A549 (cell line): Measurements from ENCODE around the gene SPECC1. TPM values are rescaled to one million over a fixed set of nuclear protein-coding genes. Genes with fewer than 3 reads are reported as not detected.

ENCODE experiments used
- ATAC-seq, 2 experiments: fragments of 200-7000 bp in 1 of 2; fragments of >200 bp in 1 of 2; cut with Nextera tagmentation in 1 of 2; cut with Tn5 transposase in 1 of 2; 3 replicates each; pipeline versions ENCODE4 v1.8.0 to v1.9.1; 2018 to 2020; ENCODE audit warnings: mild to moderate bottlenecking in 1 of 2, moderate library complexity in 1 of 2
- CTCF ChIA-PET: fragments of 300-600 bp; sonication (Branson Sonifier 250); formaldehyde crosslinking; extraction: SDS; loops from one replicate; lab custom pipeline; 2021; ENCODE audit warnings: antibody characterized with exemption, inconsistent platforms; lab: Yijun Ruan, JAX
- POLR2A ChIA-PET: fragments of 350-600 bp; formaldehyde crosslinking; extraction: SDS; loops from one replicate; lab custom pipeline; 2021; ENCODE audit warnings: antibody characterized with exemption, inconsistent platforms; lab: Yijun Ruan, JAX
- DNase-seq, 2 experiments: peaks; one replicate each; pipeline versions ENCODE4 v3.0.0 to v3.0.0-alpha.2; 2011 to 2016; ENCODE audit warnings: low read depth in 1 of 2, low spot score in 1 of 2
- FAIRE-seq: peaks from 2 replicates; lab custom pipeline; 2011; peaks lifted over from hg19 to GRCh38; lab: Jason Lieb, UNC
- H3K27ac ChIP-seq, 2 experiments: fragments of >200 bp; sonication (Bioruptor Twin); formaldehyde crosslinking; 3 replicates each; pipeline ENCODE4 v1.5.1; 2016 to 2017
- H3K4me1 ChIP-seq: fragments of >200 bp; sonication (Bioruptor Twin); formaldehyde crosslinking; 3 replicates; pipeline ENCODE4 v1.6.1; 2016
- H3K4me2 ChIP-seq: fragments of >200 bp; sonication (Bioruptor Twin); formaldehyde crosslinking; 3 replicates; pipeline ENCODE4 v1.6.1; 2016
- H3K4me3 ChIP-seq: fragments of >200 bp; sonication (Bioruptor Twin); formaldehyde crosslinking; 3 replicates; pipeline ENCODE4 v1.5.1; 2016
- H3K9me3 ChIP-seq: fragments of >200 bp; sonication (Bioruptor Twin); formaldehyde crosslinking; 3 replicates; pipeline ENCODE4 v1.6.1; 2016
- BHLHE40 ChIP-seq: IDR thresholded peaks from 2 replicates; pipeline ENCODE4 v1.6.1; 2012; ENCODE audit warnings: low read depth, low read length, inconsistent platforms
- CBX8 ChIP-seq: fragments of 200-600 bp; sonication (generic); IDR thresholded peaks from 2 replicates; pipeline ENCODE4 v1.6.1; 2016
- CEBPB ChIP-seq, 2 experiments: fragments of >200 bp in 1 of 2; sonication (Bioruptor Twin) in 1 of 2; formaldehyde crosslinking in 1 of 2; IDR thresholded peaks; 2 replicates each; pipeline ENCODE4 v1.6.1; 2012 to 2016
- CHD2 ChIP-seq: fragments of 150-350 bp; IDR thresholded peaks from 2 replicates; pipeline ENCODE4 v1.6.1; 2014; ENCODE audit warnings: low read length; ENCODE audit not compliant: partially characterized antibody
- CTCF ChIP-seq: fragments of >200 bp; sonication (Bioruptor Twin); formaldehyde crosslinking; IDR thresholded peaks from 3 replicates; pipeline ENCODE4 v1.5.1; 2016
- EP300 ChIP-seq, 2 experiments: fragments of >200 bp; sonication (Bioruptor Twin); formaldehyde crosslinking; IDR thresholded peaks; 2 replicates in 1 of 2; 3 replicates in 1 of 2; pipeline ENCODE4 v1.6.1; 2016 to 2017
- FOXS1 ChIP-seq: fragments of 250-450 bp; sonication (Bioruptor Pico); IDR thresholded peaks from 2 replicates; pipeline ENCODE4 v1.5.0; 2020; ENCODE audit warnings: mild to moderate bottlenecking, moderate library complexity
- HEYL ChIP-seq: fragments of 250-450 bp; sonication (Bioruptor Pico); IDR thresholded peaks from 2 replicates; pipeline ENCODE4 v1.8.0; 2021; ENCODE audit warnings: mild to moderate bottlenecking, moderate library complexity
- HOXB5 ChIP-seq: fragments of 250-450 bp; sonication (Bioruptor Pico); IDR thresholded peaks from 2 replicates; pipeline ENCODE4 v1.5.0; 2020; ENCODE audit warnings: mild to moderate bottlenecking, moderate library complexity
- JUNB ChIP-seq: fragments of >200 bp; sonication (Bioruptor Twin); formaldehyde crosslinking; IDR thresholded peaks from 2 replicates; pipeline ENCODE4 v1.6.1; 2016
- MAFK ChIP-seq: fragments of 450-650 bp; IDR thresholded peaks from 2 replicates; pipeline ENCODE4 v1.6.1; 2014; ENCODE audit not compliant: partially characterized antibody
- MYC ChIP-seq: IDR thresholded peaks from 2 replicates; pipeline ENCODE4 v1.6.1; 2012; ENCODE audit warnings: mild to moderate bottlenecking, inconsistent platforms, low read length, improper control_type of control experiment, borderline replicate concordance
- NPAS2 ChIP-seq: fragments of 250-450 bp; sonication (Bioruptor Pico); IDR thresholded peaks from 2 replicates; pipeline ENCODE4 v1.8.0; 2022; ENCODE audit warnings: mild to moderate bottlenecking, moderate library complexity, borderline replicate concordance
- NR3C1 ChIP-seq: fragments of >200 bp; sonication (Bioruptor Twin); formaldehyde crosslinking; IDR thresholded peaks from 3 replicates; pipeline ENCODE4 v1.6.1; 2017
- POLR2AphosphoS2 ChIP-seq: conservative IDR thresholded peaks from 2 replicates; pipeline ENCODE4 v1.6.1; 2012; ENCODE audit warnings: low read length, improper control_type of control experiment, inconsistent platforms
- RFX5 ChIP-seq: fragments of 450-650 bp; IDR thresholded peaks from 2 replicates; pipeline ENCODE4 v1.7.1; 2014; ENCODE audit warnings: antibody characterized with exemption, mild to moderate bottlenecking, moderate library complexity
- SMC3 ChIP-seq: fragments of >200 bp; sonication (Bioruptor Twin); formaldehyde crosslinking; IDR thresholded peaks from 3 replicates; pipeline ENCODE4 v1.6.1; 2018; ENCODE audit warnings: inconsistent platforms
- SREBF2 ChIP-seq: fragments of 450-650 bp; IDR thresholded peaks from 2 replicates; pipeline ENCODE4 v1.6.1; 2014; ENCODE audit warnings: mild to moderate bottlenecking, moderate library complexity
- TFCP2L1 ChIP-seq: fragments of 250-450 bp; sonication (Bioruptor Pico); IDR thresholded peaks from 2 replicates; pipeline ENCODE4 v1.5.0; 2021; ENCODE audit warnings: mild to moderate bottlenecking
- WGBS: methylation state at CpG from one replicate; pipeline ENCODE4 v1.1.6; 2017; ENCODE audit errors: missing lambda C conversion rate; 5-methylcytosine and 5-hydroxymethylcytosine counted together
- polyA plus RNA-seq, 4 experiments: library from polyadenylated mRNA; depleted of rRNA in 3 of 4; stranded (reverse); fragments of >200 nt; fragmentation: RNase III in 1 of 4; extraction: RNeasy Plus Mini Kit Qiagen cat#74134 plus additional on column Dnase treatment in 1 of 4; gene quantifications; 2 replicates in 3 of 4; 3 replicates in 1 of 4; pipeline ENCODE4 v1.2.3, GENCODE V29; 2011 to 2017
- TF ChIP-seq, protein P1 (sequence below): IDR thresholded peaks from 2 replicates; pipeline ENCODE4 v1.6.1; 2012

The SPECC1 gene
- polyA plus RNA-seq, 2 of the 4 experiments (the other 2 are of a cell fraction) = 45.1 to 66.2 TPM

GRCh38 chr17:20207262-20207985 lies 198.3 kb downstream of the SPECC1 start:
- Histone ChIP-seq H3K4me3 (no peak overlapping the region), H3K4me2 (peak overlapping the region; percentile 76), H3K27ac (peak overlapping the region; percentile 91 to 92)

GRCh38 chr17:20208717-20209116 lies 199.6 kb downstream of the SPECC1 start:
- ChIA-PET POLR2A (no interaction called here), CTCF (interaction anchor here (0.9 to 10.3 kb wide), 5 partner anchors 15 to 200 kb away, joined by 4 to 68 read pairs (median 4); partner anchors contain the start of gene SPECC1)
- no peak for ATAC-seq
- Histone ChIP-seq H3K27ac (peak overlapping the region; percentile 77 to 92; a peak in 5 of 6 replicates), H3K4me3 (no peak overlapping the region), H3K4me2 (no peak overlapping the region), H3K4me1 (peaks cover 61% of the 10 kb centered on the region), H3K9me3 (no peaks in the 10 kb centered on the region)
- DNase-seq = no peak
- WGBS = 89% methylated on average over 3 of the region's 3 CpGs
- TF ChIP-seq RFX5 (no peak), FOXS1 (CRISPR knock-in tag) (no peak), SREBF2 (no peak), TFCP2L1 (CRISPR knock-in tag) (no peak), MAFK (no peak), EP300 (IDR thresholded peaks at IDR 0.05) (no peak), NR3C1 (no peak), CEBPB (IDR thresholded peaks at IDR 0.05) (no peak), BHLHE40 (no peak)
- TF ChIP-seq, protein P1, sequence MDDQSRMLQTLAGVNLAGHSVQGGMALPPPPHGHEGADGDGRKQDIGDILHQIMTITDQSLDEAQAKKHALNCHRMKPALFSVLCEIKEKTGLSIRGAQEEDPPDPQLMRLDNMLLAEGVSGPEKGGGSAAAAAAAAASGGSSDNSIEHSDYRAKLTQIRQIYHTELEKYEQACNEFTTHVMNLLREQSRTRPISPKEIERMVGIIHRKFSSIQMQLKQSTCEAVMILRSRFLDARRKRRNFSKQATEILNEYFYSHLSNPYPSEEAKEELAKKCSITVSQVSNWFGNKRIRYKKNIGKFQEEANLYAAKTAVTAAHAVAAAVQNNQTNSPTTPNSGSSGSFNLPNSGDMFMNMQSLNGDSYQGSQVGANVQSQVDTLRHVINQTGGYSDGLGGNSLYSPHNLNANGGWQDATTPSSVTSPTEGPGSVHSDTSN = no peak
- FAIRE-seq = no peak

More at GRCh38 chr17:20207262-20207985, 198.3 kb downstream of the SPECC1 start:
- TF ChIP-seq HOXB5 (CRISPR knock-in tag) (no peak), CHD2 (no peak), HEYL (CRISPR knock-in tag) (no peak), EP300 (IDR thresholded peaks at IDR 0.05) (no peak), MYC (no peak), CTCF (no peak)
- ATAC-seq (no peak), FAIRE-seq (peak; percentile 43), DNase-seq (no peak)
- CTCF ChIA-PET = interaction anchor here (1.1 to 4.7 kb wide), 7 partner anchors 9 to 227 kb away, joined by 3 to 33 read pairs (median 7); no protein-coding TSS in a partner anchor
- peaks cover 62% of the 10 kb centered on the region for H3K4me1 ChIP-seq
- no peaks in the 10 kb centered on the region for H3K9me3 ChIP-seq
- POLR2A ChIA-PET = interaction anchor here (1.0 to 3.2 kb wide), 3 partner anchors 49 to 836 kb away, joined by 3 to 32 read pairs (median 4); partner anchors contain the start of gene USP22
- WGBS = 59% methylated on average over 2 of the region's 2 CpGs

DNA sequence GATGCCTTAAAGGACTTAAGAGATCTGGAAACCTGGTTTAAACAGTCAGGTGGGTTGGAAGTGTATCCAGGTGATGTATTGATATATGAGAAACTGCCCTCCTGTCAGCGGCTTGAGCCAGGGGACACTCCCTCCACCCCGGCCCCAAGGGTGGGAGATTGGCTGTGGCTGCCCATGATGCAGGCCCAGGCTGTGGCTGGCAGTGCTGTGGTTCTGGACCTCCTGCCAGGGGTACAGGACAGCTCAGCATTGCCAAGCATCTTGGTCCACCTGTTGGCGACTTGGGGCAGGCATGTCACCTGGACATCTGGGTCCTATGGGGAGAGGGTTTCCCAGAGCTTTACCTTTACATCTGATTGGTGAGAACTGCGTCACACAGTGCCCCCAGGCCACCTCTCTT lies 201.0 kb downstream of the SPECC1 start:
- no peak for FAIRE-seq
- no peak overlapping the region for H3K4me2 ChIP-seq
- ATAC-seq = no peak
- no peaks in the 10 kb centered on the region for H3K9me3 ChIP-seq
- ChIA-PET POLR2A (no interaction called here), CTCF (interaction anchor here (0.5 to 10.3 kb wide), 5 partner anchors 13 to 890 kb away, joined by 3 to 68 read pairs (median 9); no protein-coding TSS in a partner anchor)
- DNase-seq = no peak
- H3K27ac ChIP-seq = peak overlapping the region in 1 of 2 experiments; percentile 44; a peak in 3 of 6 replicates
- no peak overlapping the region for H3K4me3 ChIP-seq
- H3K4me1 ChIP-seq = peaks cover 61% of the 10 kb centered on the region
- 96% methylated on average over 4 of the region's 4 CpGs for WGBS
- TF ChIP-seq CTCF (no peak), RFX5 (no peak), CBX8 (no peak), SMC3 (no peak), NPAS2 (CRISPR knock-in tag) (no peak), JUNB (no peak), POLR2AphosphoS2 (no peak)
- TF ChIP-seq, all 56 proteins: peak for 0
